Activated CD8-positive, alpha-beta T cell treated with anti-CD3 and anti-CD28 coated beads, Interleukin-2, amount 10 ng/mL, durations not matched to agents 7 days and 5 days (primary cell): ENCODE data around the gene LCN1. TPM values are rescaled to one million over a fixed set of nuclear protein-coding genes. Genes with fewer than 3 reads are reported as not detected.

ENCODE experiments used
- ATAC-seq: fragments of 150-1000 bp; cut with Tn5 transposase; one replicate; pipeline ENCODE4 v1.10.0; 2021; ENCODE audit warnings: moderate library complexity
- CTCF ChIA-PET: fragments of 350-600 bp; sonication (Branson Sonifier 250); formaldehyde crosslinking; loops from one replicate; lab custom pipeline; 2021; ENCODE audit warnings: antibody characterized with exemption; lab: Charles Lee
- POLR2A ChIA-PET: fragments of 350-600 bp; sonication (Branson Sonifier 250); formaldehyde crosslinking; loops from one replicate; lab custom pipeline; 2021; ENCODE audit warnings: antibody characterized with exemption; lab: Charles Lee
- DNase-seq: peaks from one replicate; pipeline ENCODE4 v3.0.0-alpha.2; 2020
- H3K27ac Mint-ChIP-seq: one replicate; pipeline ENCODE4 v1.8.0; 2021; ENCODE audit warnings: mild to moderate bottlenecking, mixed read lengths
- H3K27me3 Mint-ChIP-seq: one replicate; pipeline ENCODE4 v1.8.0; 2021; ENCODE audit warnings: low read depth, mixed read lengths
- H3K36me3 Mint-ChIP-seq: one replicate; pipeline ENCODE4 v1.8.0; 2021; ENCODE audit warnings: low read depth, mixed read lengths
- H3K4me1 Mint-ChIP-seq: one replicate; pipeline ENCODE4 v1.8.0; 2021; ENCODE audit warnings: low read depth, mixed read lengths
- H3K4me3 Mint-ChIP-seq: one replicate; pipeline ENCODE4 v1.8.0; 2021; ENCODE audit warnings: mild to moderate bottlenecking, mixed read lengths
- H3K9me3 Mint-ChIP-seq: one replicate; pipeline ENCODE4 v1.8.0; 2022; ENCODE audit warnings: mixed read lengths; ENCODE audit not compliant: insufficient read depth
- total RNA-seq, 2 experiments: library from RNA; stranded (reverse); gene quantifications; one replicate each; pipeline ENCODE4 v1.2.3, GENCODE V29; 2021

Gene LCN1
- total RNA-seq, 2 experiments from 2014 or later: not detected

DNA sequence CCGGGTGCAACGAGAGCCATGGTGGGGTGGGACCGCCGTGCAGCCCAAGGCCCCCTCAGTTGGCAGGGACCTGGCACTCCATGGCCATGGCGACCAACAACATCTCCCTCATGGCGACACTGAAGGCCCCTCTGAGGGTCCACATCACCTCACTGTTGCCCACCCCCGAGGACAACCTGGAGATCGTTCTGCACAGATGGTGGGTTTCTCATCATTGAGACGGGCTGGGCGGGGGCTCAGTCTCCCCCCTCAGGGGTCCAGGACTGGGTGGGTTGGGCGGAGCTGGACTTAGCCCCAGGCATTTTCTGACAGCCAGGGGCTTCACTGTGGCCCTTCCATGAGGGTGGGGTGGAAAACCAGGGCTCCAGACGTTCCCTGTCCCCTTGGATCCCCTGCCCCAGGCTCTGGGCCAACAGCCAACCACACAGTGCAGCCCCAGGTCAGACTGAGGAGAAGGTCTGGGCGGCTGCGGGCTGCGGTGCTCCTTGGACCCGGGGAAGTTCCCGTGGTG, 41.0 kb downstream of the LCN1 start:
- Mint-ChIP-seq H3K36me3 (no peaks in the 10 kb centered on the region), H3K4me3 (no peak overlapping the region), H3K4me1 (peaks cover 5% of the 10 kb centered on the region), H3K27me3 (no peaks in the 10 kb centered on the region), H3K9me3 (no peaks in the 10 kb centered on the region), H3K27ac (no peak overlapping the region)
- POLR2A ChIA-PET: no interaction called here
- DNase-seq (no peak), ATAC-seq (no peak)
- CTCF ChIA-PET: no interaction called here

DNA sequence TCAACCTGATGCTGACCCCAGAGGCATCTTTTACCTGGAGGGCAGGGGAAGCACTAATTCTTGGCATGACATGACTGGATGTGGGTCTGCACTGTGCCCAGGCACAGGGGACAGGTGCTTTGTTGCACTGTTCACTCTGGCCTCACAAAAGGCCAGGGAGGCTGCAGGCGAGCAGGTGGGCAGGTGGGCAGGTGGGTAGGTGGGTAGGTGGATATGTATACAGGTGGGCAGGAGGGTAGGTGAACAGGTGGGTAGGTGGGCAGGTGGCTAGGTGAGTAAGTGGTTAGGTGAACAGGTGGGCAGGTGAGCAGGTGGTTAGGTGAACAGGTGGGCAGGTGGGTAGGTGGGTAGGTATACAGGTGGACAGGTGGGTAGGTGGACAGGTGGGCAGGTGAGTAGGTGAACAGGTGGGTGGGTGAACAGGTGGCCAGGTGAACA, 41.8 kb downstream of the LCN1 start:
- H3K4me1 Mint-ChIP-seq: peaks cover 5% of the 10 kb centered on the region
- DNase-seq: no peak
- no peaks in the 10 kb centered on the region for H3K27me3 Mint-ChIP-seq
- H3K36me3 Mint-ChIP-seq: no peaks in the 10 kb centered on the region
- H3K27ac Mint-ChIP-seq: no peak overlapping the region
- no peaks in the 10 kb centered on the region for H3K9me3 Mint-ChIP-seq
- H3K4me3 Mint-ChIP-seq: no peak overlapping the region
- CTCF ChIA-PET: no interaction called here
- POLR2A ChIA-PET: no interaction called here
- no peak for ATAC-seq

DNA sequence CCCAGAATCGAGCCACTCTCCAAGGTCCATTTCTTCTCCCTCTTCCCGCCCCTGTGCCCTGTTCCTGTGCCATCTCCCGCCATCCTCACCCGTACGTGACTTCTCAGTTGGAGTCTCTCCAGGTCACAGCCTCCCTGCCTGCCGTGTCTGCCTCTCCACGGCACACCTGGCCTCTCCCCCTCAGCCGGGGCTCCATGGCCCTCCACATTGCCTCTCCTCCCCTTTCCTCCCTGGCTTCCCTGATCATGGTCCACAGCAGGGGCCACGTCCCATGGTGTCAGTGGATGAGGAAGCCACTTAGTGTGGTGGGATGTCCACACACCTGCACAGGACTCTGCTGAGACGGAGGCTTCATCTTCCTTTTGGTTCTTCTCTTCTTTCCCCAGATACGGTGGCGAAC, 42.6 kb downstream of the LCN1 start:
- ChIA-PET CTCF (no interaction called here), POLR2A (no interaction called here)
- no peaks in the 10 kb centered on the region for H3K27me3 Mint-ChIP-seq
- H3K4me3 Mint-ChIP-seq: no peak overlapping the region
- peaks cover 5% of the 10 kb centered on the region for H3K4me1 Mint-ChIP-seq
- H3K9me3 Mint-ChIP-seq: no peaks in the 10 kb centered on the region
- no peaks in the 10 kb centered on the region for H3K36me3 Mint-ChIP-seq
- DNase-seq (no peak), ATAC-seq (no peak)
- H3K27ac Mint-ChIP-seq: no peak overlapping the region

DNA sequence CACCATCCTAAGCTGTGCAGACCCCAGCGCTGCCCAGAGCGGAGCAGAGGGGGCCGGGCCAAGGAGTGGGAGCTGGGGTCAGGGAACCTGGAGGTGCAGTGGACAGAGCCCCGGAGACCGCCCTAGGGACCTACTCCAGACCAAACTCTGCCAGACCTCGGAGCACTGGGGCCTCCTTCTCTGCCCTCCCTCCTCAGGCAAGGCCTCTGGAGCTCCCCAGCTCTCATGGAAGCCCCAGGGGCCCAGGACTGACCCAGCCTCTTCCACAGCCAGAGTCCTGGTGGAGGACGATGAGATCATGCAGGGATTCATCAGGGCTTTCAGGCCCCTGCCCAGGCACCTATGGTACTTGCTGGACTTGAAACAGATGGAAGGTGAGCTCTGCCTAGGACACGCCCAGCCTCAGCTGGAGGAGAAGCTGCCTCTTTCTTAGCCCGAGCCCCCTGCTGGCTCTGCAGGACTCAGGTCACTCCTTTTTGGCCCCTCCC, 43.9 kb downstream of the LCN1 start:
- CTCF ChIA-PET: interaction anchor here (0.8 kb wide), 1 partner anchor 47 kb away, joined by 3 read pairs; no protein-coding TSS in a partner anchor
- Mint-ChIP-seq H3K4me3 (no peak overlapping the region), H3K27ac (no peak overlapping the region), H3K36me3 (no peaks in the 10 kb centered on the region), H3K4me1 (peaks cover 5% of the 10 kb centered on the region), H3K9me3 (no peaks in the 10 kb centered on the region), H3K27me3 (peaks cover 2% of the 10 kb centered on the region)
- POLR2A ChIA-PET: no interaction called here
- ATAC-seq: no peak
- no peak for DNase-seq

DNA sequence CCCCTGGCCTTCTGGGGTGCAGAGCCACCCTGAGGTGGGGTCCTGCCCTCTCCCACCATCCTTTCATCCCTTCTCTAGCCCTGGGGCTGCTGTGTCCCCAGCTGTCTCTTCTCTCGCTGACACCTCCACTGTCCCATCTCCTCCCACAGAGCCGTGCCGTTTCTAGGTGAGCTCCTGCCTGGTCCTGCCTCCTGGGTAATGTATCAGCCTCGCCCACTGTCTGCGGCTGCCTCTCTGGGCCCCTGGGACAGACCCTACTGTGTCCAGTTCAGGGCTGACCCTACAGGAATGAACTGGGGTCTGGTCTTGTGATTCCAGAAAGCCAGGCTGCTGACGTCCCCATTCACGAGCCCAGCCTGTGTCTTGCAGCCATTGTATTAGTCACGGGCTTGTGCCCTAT, 44.4 kb downstream of the LCN1 start:
- CTCF ChIA-PET: interaction anchor here (0.8 kb wide), 1 partner anchor 48 kb away, joined by 3 read pairs; no protein-coding TSS in a partner anchor
- no peak for DNase-seq
- H3K36me3 Mint-ChIP-seq: no peaks in the 10 kb centered on the region

DNA sequence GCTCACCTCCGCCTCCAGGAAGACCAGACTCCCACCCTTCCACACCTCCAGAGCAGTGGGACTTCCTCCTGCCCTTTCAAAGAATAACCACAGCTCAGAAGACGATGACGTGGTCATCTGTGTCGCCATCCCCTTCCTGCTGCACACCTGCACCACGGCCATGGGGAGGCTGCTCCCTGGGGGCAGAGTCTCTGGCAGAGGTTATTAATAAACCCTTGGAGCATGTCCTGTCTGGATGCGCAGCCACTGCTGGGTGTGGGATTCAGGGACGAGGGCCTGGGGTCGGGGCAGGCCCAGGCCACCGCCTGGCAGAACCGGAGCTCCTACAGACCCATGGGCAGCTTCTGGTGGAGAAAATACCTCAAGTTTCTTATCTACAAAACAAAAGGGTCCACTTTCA, 45.3 kb downstream of the LCN1 start:
- Mint-ChIP-seq H3K36me3 (no peaks in the 10 kb centered on the region), H3K4me1 (peaks cover 5% of the 10 kb centered on the region), H3K9me3 (no peaks in the 10 kb centered on the region), H3K27me3 (peaks cover 2% of the 10 kb centered on the region), H3K4me3 (no peak overlapping the region), H3K27ac (no peak overlapping the region)
- ATAC-seq: no peak
- DNase-seq: no peak
- ChIA-PET POLR2A (no interaction called here), CTCF (interaction anchor here (0.7 kb wide), 1 partner anchor 17 kb away, joined by 3 read pairs; no protein-coding TSS in a partner anchor)

More for the DNA sequence above, 44.4 kb downstream of the LCN1 start:
- no peak overlapping the region for H3K27ac Mint-ChIP-seq
- no peak for ATAC-seq
- H3K27me3 Mint-ChIP-seq: peaks cover 2% of the 10 kb centered on the region
- H3K4me1 Mint-ChIP-seq: peaks cover 5% of the 10 kb centered on the region
- H3K4me3 Mint-ChIP-seq: no peak overlapping the region
- POLR2A ChIA-PET: no interaction called here
- H3K9me3 Mint-ChIP-seq: no peaks in the 10 kb centered on the region

DNA sequence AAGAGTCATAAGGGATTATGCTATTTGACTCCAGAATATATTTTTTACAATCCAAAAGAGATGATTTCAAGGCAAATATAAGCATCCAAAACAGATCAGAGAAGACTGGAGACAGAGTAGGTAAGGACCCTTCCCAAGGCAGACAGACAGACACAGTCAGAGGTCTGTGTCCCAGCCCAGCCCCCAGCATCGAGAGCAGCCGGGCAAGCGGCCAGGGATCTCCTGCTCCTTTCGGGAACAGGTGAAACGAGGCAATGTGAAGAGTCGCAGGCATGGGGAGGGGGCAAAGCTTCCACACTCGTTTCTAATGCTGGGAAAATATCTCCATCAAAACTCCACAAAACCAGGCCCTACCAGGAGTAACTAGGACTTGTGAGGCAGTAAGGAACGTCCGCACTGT, 46.1 kb downstream of the LCN1 start:
- Mint-ChIP-seq H3K4me1 (peaks cover 5% of the 10 kb centered on the region), H3K27ac (no peak overlapping the region), H3K4me3 (no peak overlapping the region), H3K27me3 (peaks cover 2% of the 10 kb centered on the region), H3K9me3 (no peaks in the 10 kb centered on the region), H3K36me3 (no peaks in the 10 kb centered on the region)
- ATAC-seq (no peak), DNase-seq (no peak)
- ChIA-PET CTCF (no interaction called here), POLR2A (no interaction called here)

DNA sequence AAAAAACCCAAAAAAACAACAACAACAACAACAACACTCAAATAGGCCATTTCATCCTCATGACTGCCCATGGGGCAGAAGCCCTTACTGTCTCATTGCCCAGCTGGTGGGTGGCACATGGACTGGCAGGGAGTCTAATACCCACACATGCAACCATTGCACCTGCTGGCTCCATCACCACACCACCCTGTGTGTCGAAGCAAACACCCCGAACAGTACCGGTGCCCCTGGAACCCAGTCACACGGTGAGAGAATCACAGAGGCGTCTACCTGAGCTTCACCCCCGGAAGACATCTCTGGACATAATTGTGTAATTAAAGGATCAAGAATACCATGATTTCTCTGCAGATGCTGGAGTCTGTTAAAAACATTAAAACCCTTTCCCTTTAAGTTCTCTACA, 46.8 kb downstream of the LCN1 start:
- POLR2A ChIA-PET: no interaction called here
- peaks cover 2% of the 10 kb centered on the region for H3K27me3 Mint-ChIP-seq
- DNase-seq (no peak), ATAC-seq (no peak)
- CTCF ChIA-PET: no interaction called here
- H3K4me1 Mint-ChIP-seq: peaks cover 5% of the 10 kb centered on the region
- H3K27ac Mint-ChIP-seq: no peak overlapping the region
- H3K36me3 Mint-ChIP-seq: no peaks in the 10 kb centered on the region
- no peak overlapping the region for H3K4me3 Mint-ChIP-seq
- no peaks in the 10 kb centered on the region for H3K9me3 Mint-ChIP-seq

DNA sequence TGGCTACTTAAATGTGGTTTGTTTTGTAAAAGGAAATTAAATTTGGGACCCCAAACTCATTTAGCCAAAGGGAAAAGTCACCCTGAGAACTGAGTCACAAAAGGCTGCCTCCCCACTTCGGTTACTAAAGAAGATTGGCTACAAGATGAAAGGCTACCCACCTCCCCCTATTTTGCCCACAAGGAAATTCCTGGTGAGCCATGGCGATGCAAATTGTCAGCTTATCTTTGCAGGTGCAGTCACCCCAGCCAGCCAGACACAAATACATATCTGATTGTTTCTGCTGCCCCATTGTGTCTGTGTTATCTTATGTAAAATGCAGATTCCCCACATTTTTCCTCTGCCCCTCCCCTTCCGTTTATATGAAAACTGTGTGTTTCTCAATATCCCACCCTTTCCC, 49.2 kb downstream of the LCN1 start:
- no peaks in the 10 kb centered on the region for H3K36me3 Mint-ChIP-seq

DNA sequence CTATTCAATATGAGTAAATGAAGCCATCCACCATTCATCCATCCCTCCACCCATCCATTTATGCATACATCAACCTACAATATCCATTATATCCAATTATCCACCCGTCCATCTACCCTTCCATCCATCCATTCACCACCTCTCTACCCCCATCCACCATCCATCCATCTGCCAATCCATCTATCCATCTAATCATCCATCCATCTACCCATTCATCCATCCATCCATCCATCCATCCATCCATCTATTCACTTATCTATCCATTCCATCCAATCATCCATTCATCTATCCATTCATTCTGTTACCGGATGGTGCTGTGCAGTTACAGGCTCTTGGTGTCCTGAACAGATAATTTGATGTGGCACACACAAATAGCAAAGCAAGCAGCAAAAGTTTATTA, 51.0 kb downstream of the LCN1 start:
- no peak for ATAC-seq
- Mint-ChIP-seq H3K36me3 (no peaks in the 10 kb centered on the region), H3K4me1 (no peaks in the 10 kb centered on the region), H3K4me3 (no peak overlapping the region), H3K27ac (no peak overlapping the region), H3K9me3 (no peaks in the 10 kb centered on the region), H3K27me3 (peaks cover 2% of the 10 kb centered on the region)
- no peak for DNase-seq
- ChIA-PET POLR2A (no interaction called here), CTCF (no interaction called here)

More for the DNA sequence above, 49.2 kb downstream of the LCN1 start:
- Mint-ChIP-seq H3K27ac (no peak overlapping the region), H3K27me3 (peaks cover 2% of the 10 kb centered on the region), H3K9me3 (no peaks in the 10 kb centered on the region), H3K4me3 (no peak overlapping the region), H3K4me1 (peaks cover 5% of the 10 kb centered on the region)
- DNase-seq: no peak
- ATAC-seq: no peak
- CTCF ChIA-PET: no interaction called here
- POLR2A ChIA-PET: no interaction called here

DNA sequence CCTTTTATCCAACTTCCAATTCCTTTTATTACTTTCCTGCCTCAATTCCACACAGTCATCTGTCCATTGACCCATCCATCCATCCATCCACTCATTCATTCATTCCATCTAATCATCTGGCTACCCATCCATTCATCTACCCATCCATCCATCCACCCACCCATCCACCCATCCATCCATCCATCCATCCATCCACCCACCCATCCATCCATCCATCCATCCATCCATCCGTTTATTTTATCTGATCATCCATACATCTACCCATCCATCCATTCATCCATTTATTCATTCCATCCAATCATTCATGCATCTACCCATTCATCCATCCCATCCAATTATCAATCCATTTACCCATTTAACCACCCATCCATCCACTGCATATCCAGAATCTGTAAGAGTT, 51.9 kb downstream of the LCN1 start:
- ATAC-seq: no peak
- Mint-ChIP-seq H3K36me3 (no peaks in the 10 kb centered on the region), H3K27ac (no peak overlapping the region)

DNA sequence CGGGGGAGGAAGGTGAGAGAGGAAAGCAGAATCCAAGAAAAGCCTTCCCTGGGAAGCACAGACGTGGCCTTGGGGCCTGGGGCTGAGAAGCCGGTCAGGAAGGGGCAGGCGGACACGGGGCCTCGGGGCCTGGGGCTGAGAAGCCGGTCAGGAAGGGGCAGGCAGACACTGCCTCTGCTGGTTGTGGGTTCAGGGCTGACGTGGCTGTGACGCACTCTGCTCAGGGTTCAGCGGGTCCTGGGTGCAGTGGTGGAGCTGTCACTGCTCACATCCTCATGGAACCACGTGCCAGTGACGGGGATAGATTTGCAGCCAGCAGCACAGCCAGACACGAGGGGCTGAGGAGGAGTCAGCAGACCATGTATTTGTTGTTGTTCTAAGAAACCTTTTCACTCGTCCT, 53.1 kb downstream of the LCN1 start:
- Mint-ChIP-seq H3K4me1 (no peaks in the 10 kb centered on the region), H3K4me3 (no peak overlapping the region), H3K36me3 (no peaks in the 10 kb centered on the region), H3K27me3 (peaks cover 1% of the 10 kb centered on the region), H3K27ac (no peak overlapping the region), H3K9me3 (no peaks in the 10 kb centered on the region)
- ChIA-PET POLR2A (no interaction called here), CTCF (no interaction called here)
- no peak for DNase-seq
- ATAC-seq: no peak

More for the DNA sequence above, 51.9 kb downstream of the LCN1 start:
- no peaks in the 10 kb centered on the region for H3K9me3 Mint-ChIP-seq
- H3K4me1 Mint-ChIP-seq: no peaks in the 10 kb centered on the region
- ChIA-PET CTCF (no interaction called here), POLR2A (no interaction called here)
- no peak for DNase-seq
- H3K27me3 Mint-ChIP-seq: peaks cover 2% of the 10 kb centered on the region
- no peak overlapping the region for H3K4me3 Mint-ChIP-seq

DNA sequence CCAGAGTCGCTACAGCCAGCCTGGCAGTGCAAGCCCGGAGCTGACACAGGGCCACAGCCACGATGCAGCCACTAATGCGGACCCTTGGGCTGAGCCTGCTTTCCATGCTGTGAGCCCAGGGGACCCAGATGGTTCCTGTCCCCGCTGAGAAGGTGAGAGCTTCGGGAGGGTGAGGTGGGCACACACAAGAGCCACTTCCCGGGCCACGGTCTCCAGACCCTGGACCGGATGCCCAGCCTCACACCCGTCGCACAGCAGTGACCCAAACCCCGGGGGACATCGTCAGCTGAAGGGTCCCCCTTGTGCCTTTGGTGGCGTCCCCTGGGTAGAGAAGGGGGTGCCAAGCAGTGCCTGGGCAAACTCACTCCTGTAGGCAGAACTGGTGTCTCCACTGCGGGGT, 53.7 kb downstream of the LCN1 start:
- Mint-ChIP-seq H3K4me1 (no peaks in the 10 kb centered on the region), H3K4me3 (no peak overlapping the region), H3K9me3 (no peaks in the 10 kb centered on the region), H3K36me3 (no peaks in the 10 kb centered on the region), H3K27ac (no peak overlapping the region), H3K27me3 (no peaks in the 10 kb centered on the region)
- no peak for ATAC-seq
- ChIA-PET POLR2A (no interaction called here), CTCF (no interaction called here)
- DNase-seq: no peak
